Spinal cord (tissue), 10 donors: ENCODE results near the gene KANK4. TPM values are rescaled to one million over a fixed set of nuclear protein-coding genes. Genes with fewer than 3 reads are reported as not detected.
"Not testable (repeated sequence)": the region's sequence is repeated elsewhere in the genome, so short reads cannot be mapped to it uniquely, and the experiment has no call there.

Experiments used
- DNase-seq, 6 donors: peaks; one replicate each; pipeline versions ENCODE4 v3.0.0 to v3.0.0-alpha.2; 2013 to 2015; ENCODE audit warnings: low spot score in 6 of 6, low read depth in 4 of 6
- H3K27ac ChIP-seq: one replicate; pipeline ENCODE4 v1.5.1; 2013; ENCODE audit warnings: low read depth, low read length, control low read depth
- H3K27me3 ChIP-seq: one replicate; pipeline ENCODE4 v1.6.1; 2013; ENCODE audit warnings: low read length; ENCODE audit not compliant: control insufficient read depth, insufficient read depth
- H3K36me3 ChIP-seq: one replicate; pipeline ENCODE4 v1.6.1; 2013; ENCODE audit warnings: low read length; ENCODE audit not compliant: control insufficient read depth, insufficient read depth
- H3K4me1 ChIP-seq: one replicate; pipeline ENCODE4 v1.6.1; 2013; ENCODE audit warnings: low read length; ENCODE audit not compliant: control insufficient read depth, insufficient read depth
- H3K4me3 ChIP-seq: one replicate; pipeline ENCODE4 v1.5.1; 2013; ENCODE audit warnings: low read depth, low read length, control low read depth
- H3K9me3 ChIP-seq: one replicate; pipeline ENCODE4 v1.6.1; 2013; ENCODE audit warnings: low read length; ENCODE audit not compliant: control insufficient read depth, insufficient read depth
- WGBS: methylation state at CpG from one replicate; pipeline ENCODE4 v1.1.5; 2013; ENCODE audit warnings: missing lambda C conversion rate; ENCODE audit not compliant: insufficient coverage; 5-methylcytosine and 5-hydroxymethylcytosine counted together
- polyA plus RNA-seq, 2 donors: library from polyadenylated mRNA; unstranded; fragments of 120-200 nt; gene quantifications; one replicate each; pipeline ENCODE4 v1.2.1, GENCODE V29; 2013; ENCODE audit not compliant: insufficient read length in 2 of 2
- total RNA-seq, 2 donors: library from RNA; depleted of rRNA in 1 of 2; stranded (reverse); fragments of 120-200 nt in 1 of 2; fragments of >200 nt in 1 of 2; gene quantifications; one replicate each; pipeline versions ENCODE4 v1.2.3 to v1.2.4, GENCODE V29; 2013 to 2014
- donor health status: healthy.

The KANK4 gene
- total and polyA plus RNA-seq, 4 donors = 8.9 to 23.8 (median 19.6) TPM

- Histone ChIP-seq H3K27me3 (no peaks in the 10 kb centered on the region), H3K36me3 (no peaks in the 10 kb centered on the region), H3K4me1 (no peaks in the 10 kb centered on the region), H3K9me3 (no peaks in the 10 kb centered on the region), H3K4me3 (no peak overlapping the region), H3K27ac (no peak overlapping the region)
- DNase-seq = no peak
- 79% methylated on average over 4 of the region's 9 CpGs for WGBS
Measured at GRCh38 chr1:62222321-62222720, 96.9 kb downstream of the KANK4 start.

GRCh38 chr1:62221171-62221570 lies 98.1 kb downstream of the KANK4 start:
- no CpG with 5 or more reads among the region's 1 CpG for WGBS
- H3K27me3 ChIP-seq = no peaks in the 10 kb centered on the region

DNA sequence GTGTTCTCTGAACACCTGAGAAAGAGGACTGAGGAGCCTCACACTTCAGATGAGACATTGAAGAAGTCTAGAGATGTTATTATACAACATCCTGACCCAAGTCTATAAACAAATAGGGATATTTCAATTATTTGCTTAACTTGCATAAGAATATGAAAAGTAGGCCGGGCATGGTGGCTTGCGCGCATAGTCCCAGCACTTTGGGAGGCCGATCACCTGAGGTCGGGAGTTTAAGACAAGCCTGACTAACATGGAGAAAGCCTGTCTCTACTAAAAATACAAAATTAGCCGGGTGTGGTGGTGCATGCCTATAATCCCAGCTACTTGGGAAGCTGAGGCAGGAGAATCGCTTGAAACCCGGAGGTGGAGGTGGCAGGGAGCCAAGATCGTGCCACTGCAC lies 98.8 kb downstream of the KANK4 start:
- WGBS = 97% methylated on average over 5 of the region's 9 CpGs
- H3K4me1 ChIP-seq, H3K27me3 ChIP-seq, H3K4me3 ChIP-seq, DNase-seq, H3K27ac ChIP-seq, H3K36me3 ChIP-seq, H3K9me3 ChIP-seq: not testable (repeated sequence)

More at GRCh38 chr1:62221171-62221570, 98.1 kb downstream of the KANK4 start:
- DNase-seq = no peak
- H3K4me1 ChIP-seq = no peaks in the 10 kb centered on the region
- H3K36me3 ChIP-seq = no peaks in the 10 kb centered on the region
- H3K9me3 ChIP-seq = no peaks in the 10 kb centered on the region
- H3K4me3 ChIP-seq = no peak overlapping the region
- no peak overlapping the region for H3K27ac ChIP-seq

DNA sequence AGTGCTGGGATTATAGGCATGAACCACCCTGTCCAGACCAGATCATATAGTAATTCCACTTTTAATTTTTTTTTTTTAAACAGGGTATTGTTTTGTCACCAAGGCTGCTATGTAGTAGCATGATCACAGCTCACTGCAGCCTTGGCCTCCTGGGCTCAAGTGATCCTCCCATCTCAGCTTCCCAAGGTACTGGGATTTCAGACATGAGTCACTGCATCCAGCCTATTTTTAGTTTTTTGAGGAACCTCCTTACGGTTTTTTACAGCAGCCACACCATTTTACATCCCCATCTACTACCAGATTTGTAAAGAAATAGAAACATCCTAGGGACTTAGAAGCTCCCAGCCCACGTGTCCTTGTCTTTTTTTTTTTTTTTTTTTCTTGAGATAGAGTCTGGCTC lies 100.6 kb downstream of the KANK4 start:
- Histone ChIP-seq H3K27me3 (no peaks in the 10 kb centered on the region), H3K4me3 (no peak overlapping the region), H3K4me1 (no peaks in the 10 kb centered on the region), H3K9me3 (no peaks in the 10 kb centered on the region), H3K27ac (no peak overlapping the region), H3K36me3 (no peaks in the 10 kb centered on the region)
- DNase-seq = no peak
- WGBS = no CpG with 5 or more reads among the region's 2 CpGs

DNA sequence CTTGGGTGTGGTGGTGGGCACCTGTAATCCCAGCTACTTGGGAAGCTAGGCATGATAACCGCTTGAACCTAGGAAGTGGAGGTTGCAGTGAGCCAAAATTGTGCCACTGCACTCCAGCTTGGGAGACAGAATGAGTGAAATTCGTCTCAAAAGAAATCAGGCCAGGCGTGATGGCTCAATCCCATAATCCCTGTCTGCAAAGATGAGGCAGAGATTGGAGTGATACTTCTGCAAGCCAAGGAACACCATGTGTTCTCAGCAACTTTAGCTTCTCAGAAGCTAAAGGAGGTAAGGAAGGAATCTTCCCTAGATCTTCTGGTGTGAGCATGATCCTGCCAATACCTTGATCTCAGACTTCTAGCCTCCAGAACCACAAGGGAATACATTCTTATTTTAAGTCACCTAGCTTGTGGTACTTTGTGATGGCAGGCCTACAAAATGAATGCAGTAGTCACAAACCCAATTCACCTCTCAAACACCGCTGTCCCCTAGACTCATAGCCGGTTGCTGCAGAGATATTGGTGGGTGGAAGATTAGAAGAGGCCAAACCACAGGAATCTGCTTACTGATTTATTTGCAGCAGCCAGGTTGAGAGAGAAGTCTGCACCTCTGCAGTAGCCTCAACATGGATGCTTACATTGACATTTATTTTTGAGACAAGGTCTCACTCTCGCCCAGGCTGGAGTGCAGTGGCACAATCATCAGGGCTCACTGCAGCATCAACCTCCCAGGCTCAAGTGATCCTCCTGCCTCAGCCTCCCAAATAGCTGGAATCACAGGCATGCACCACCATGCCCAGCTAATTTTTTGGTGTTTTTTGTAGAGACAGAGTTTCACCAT lies 105.9 kb downstream of the KANK4 start:
- H3K27ac ChIP-seq = no peak overlapping the region
- no peak overlapping the region for H3K4me3 ChIP-seq
- WGBS = 88% methylated on average over 3 of the region's 6 CpGs
- H3K9me3 ChIP-seq = peaks cover 3% of the 10 kb centered on the region
- no peaks in the 10 kb centered on the region for H3K36me3 ChIP-seq
- DNase-seq = no peak
- no peaks in the 10 kb centered on the region for H3K4me1 ChIP-seq
- no peaks in the 10 kb centered on the region for H3K27me3 ChIP-seq

DNA sequence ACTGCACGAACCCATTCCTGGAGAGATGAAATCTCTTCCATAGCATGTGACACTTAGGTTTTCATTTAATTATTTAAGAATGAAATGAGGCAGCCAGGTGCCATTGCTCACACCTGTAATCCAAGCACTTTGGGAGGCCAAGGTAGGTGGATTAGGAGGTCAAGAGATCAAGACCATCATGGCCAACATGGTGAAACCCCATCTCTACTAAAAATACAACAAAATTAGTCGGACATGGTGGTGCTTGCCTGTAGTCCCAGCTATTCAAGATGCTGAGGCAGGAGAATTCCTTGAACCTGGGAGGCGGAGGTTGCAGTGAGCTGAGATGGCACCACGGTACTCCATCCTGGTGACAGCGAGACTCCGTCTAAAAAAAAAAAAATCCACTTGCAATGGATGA lies 106.8 kb downstream of the KANK4 start:
- Histone ChIP-seq H3K4me1 (no peaks in the 10 kb centered on the region), H3K9me3 (peaks cover 3% of the 10 kb centered on the region), H3K27ac (no peak overlapping the region), H3K4me3 (no peak overlapping the region), H3K27me3 (no peaks in the 10 kb centered on the region), H3K36me3 (no peaks in the 10 kb centered on the region)
- WGBS = 100% methylated on average over 2 of the region's 6 CpGs
- DNase-seq = no peak

DNA sequence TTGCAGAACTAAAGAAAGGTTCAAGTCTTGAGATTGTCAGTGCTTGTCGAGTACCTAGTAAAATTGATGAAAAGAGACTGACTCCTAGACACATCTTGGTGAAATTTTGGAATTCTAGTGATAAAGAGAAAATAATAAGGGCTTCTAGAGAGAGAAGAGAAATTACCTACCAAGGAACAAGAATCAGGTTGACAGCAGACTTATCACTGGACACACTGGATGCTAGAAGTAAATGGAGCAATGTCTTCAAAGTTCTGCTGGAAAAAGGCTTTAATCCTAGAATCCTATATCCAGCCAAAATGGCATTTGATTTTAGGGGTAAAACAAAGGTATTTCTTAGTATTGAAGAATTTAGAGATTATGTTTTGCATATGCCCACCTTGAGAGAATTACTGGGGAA lies 108.3 kb downstream of the KANK4 start:
- Histone ChIP-seq H3K4me1 (no peaks in the 10 kb centered on the region), H3K27me3 (no peaks in the 10 kb centered on the region), H3K4me3 (no peak overlapping the region), H3K9me3 (peaks cover 3% of the 10 kb centered on the region), H3K36me3 (no peaks in the 10 kb centered on the region), H3K27ac (no peak overlapping the region)
- DNase-seq = no peak
- WGBS = 100% methylated on average over 1 of the region's 1 CpG

DNA sequence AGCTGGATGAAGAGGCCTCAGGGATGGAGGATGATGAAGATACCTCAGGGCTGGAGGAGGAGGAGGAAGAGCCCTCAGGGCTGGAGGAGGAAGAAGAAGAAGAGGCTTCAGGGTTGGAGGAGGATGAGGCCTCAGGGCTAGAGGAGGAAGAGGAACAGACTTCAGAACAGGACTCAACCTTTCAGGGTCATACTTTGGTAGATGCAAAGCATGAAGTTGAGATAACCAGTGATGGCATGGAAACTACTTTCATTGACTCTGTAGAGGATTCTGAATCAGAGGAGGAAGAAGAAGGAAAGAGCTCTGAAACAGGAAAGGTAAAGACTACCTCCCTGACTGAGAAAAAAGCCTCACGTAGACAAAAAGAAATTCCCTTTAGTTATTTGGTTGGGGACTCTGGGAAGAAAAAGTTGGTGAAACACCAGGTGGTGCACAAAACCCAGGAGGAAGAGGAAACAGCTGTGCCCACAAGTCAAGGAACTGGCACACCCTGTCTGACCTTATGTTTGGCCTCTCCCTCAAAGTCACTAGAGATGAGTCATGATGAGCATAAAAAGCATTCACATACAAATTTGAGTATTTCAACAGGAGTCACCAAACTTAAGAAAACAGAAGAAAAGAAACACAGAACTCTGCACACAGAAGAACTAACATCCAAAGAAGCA lies 109.2 kb downstream of the KANK4 start:
- Histone ChIP-seq H3K27ac (no peak overlapping the region), H3K27me3 (no peaks in the 10 kb centered on the region), H3K4me3 (no peak overlapping the region), H3K4me1 (no peaks in the 10 kb centered on the region), H3K36me3 (no peaks in the 10 kb centered on the region), H3K9me3 (peaks cover 3% of the 10 kb centered on the region)
- WGBS = no CpG with 5 or more reads among the region's 1 CpG
- DNase-seq = no peak

- Histone ChIP-seq H3K36me3 (no peaks in the 10 kb centered on the region), H3K4me1 (no peaks in the 10 kb centered on the region), H3K4me3 (no peak overlapping the region), H3K27me3 (no peaks in the 10 kb centered on the region), H3K27ac (no peak overlapping the region), H3K9me3 (peaks cover 3% of the 10 kb centered on the region)
- no peak for DNase-seq
- WGBS = 83% methylated on average over 1 of the region's 1 CpG
Measured at GRCh38 chr1:62208970-62209369, 110.3 kb downstream of the KANK4 start.

DNA sequence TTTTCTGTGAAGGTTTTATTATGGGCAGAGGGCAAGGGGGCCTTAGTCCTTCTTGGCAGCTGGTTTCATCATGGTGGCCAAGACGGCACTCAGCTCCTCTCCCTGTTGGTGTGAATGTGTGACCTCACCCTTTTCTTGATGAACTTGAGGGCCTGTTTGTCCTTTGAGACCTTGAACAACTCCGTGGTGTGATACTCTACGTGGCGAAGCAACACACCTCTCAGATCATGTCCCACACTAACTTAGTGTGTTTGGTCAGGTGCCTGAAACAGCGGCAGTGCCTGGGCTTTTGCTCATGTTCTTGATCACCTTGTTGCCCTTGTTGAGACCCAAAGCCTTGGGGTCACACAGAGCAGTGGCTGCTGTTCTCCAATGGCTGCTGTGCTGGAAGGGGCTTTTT lies 111.1 kb downstream of the KANK4 start:
- no peaks in the 10 kb centered on the region for H3K27me3 ChIP-seq
- no peaks in the 10 kb centered on the region for H3K36me3 ChIP-seq
- no peak overlapping the region for H3K4me3 ChIP-seq
- H3K4me1 ChIP-seq = no peaks in the 10 kb centered on the region
- peaks cover 3% of the 10 kb centered on the region for H3K9me3 ChIP-seq
- no peak overlapping the region for H3K27ac ChIP-seq
- WGBS = 98% methylated on average over 5 of the region's 5 CpGs
- DNase-seq = no peak
